ENCODE results near the gene TMEM121B.

The TMEM121B gene

GRCh38 chr22:17087498-17088131 lies 33.5 kb downstream of the TMEM121B start:
- DNase-seq, result no peak

- no peak for DNase-seq
Measured at GRCh38 chr22:17086788-17087497, 34.2 kb downstream of the TMEM121B start.

- DNase-seq, result no peak
Measured at GRCh38 chr22:17086296-17086695, 34.9 kb downstream of the TMEM121B start.

GRCh38 chr22:17085277-17086181 lies 35.6 kb downstream of the TMEM121B start:
- peak in 1 of 2 donors; percentile 20 for DNase-seq

GRCh38 chr22:17084554-17085276 lies 36.4 kb downstream of the TMEM121B start, which contains the start of gene IL17RA:
IL17RA (plus strand) TSS chr22:17085000; CDS start chr22:17085092, 92 bp downstream.
- peak; percentile 88 to 91 for DNase-seq

- no peak for DNase-seq
Measured at GRCh38 chr22:17083811-17084441, 37.2 kb downstream of the TMEM121B start.

- no peak for DNase-seq
Measured at GRCh38 chr22:17083255-17083654, 37.9 kb downstream of the TMEM121B start.

- no peak for DNase-seq
Measured at GRCh38 chr22:17079572-17079971, 41.6 kb downstream of the TMEM121B start.

GRCh38 chr22:17077255-17077654 lies 43.9 kb downstream of the TMEM121B start:
- no peak for DNase-seq

GRCh38 chr22:17074648-17075002 lies 46.5 kb downstream of the TMEM121B start:
- DNase-seq, result no peak

- DNase-seq, result no peak
Measured at GRCh38 chr22:17072877-17073276, 48.3 kb downstream of the TMEM121B start.
